HCT116 (cell line): ENCODE data around the gene CAPN15. TPM values are rescaled to one million over a fixed set of nuclear protein-coding genes. Genes with fewer than 3 reads are reported as not detected.

Source experiments
- ATAC-seq: fragments of 200-7000 bp; cut with Tn5 transposase; 2 replicates; pipeline ENCODE4 v1.9.1; 2020; ENCODE audit warnings: mild to moderate bottlenecking, moderate library complexity
- BruUV-seq: library from RNA; stranded (reverse); fragments of 400-500 nt; replicated peaks from 2 replicates; lab custom pipeline; 2021; lab: Mats Ljungman, UMichigan
- CTCF ChIA-PET: fragments of 300-600 bp; sonication (Branson Sonifier 250); formaldehyde crosslinking; loops from one replicate; lab custom pipeline; 2021; ENCODE audit warnings: antibody characterized with exemption; lab: Charles Lee
- POLR2A ChIA-PET: fragments of 300-600, 350-600 bp; sonication (Branson Sonifier 250); formaldehyde crosslinking; loops from one replicate; lab custom pipeline; 2021; ENCODE audit warnings: antibody characterized with exemption; lab: Charles Lee
- RAD21 ChIA-PET, 2 experiments: fragments of 300-600 bp; sonication (Branson Sonifier 250); formaldehyde crosslinking; loops; one replicate each; lab custom pipeline; 2023; ENCODE audit warnings: low total read pairs in 2 of 2; ENCODE audit not compliant: uncharacterized antibody in 2 of 2, unreplicated experiment in 2 of 2, low non-redundant PET in 1 of 2; lab: Charles Lee
- DNase-seq: peaks from one replicate; pipeline ENCODE4 v3.0.0-alpha.2; 2010; ENCODE audit warnings: low read depth, low spot score
- H2AFZ ChIP-seq: fragments of 200-600 bp; shearing (Covaris generic), sonication (generic); 2 replicates; pipeline ENCODE4 v1.6.1; 2017; ENCODE audit warnings: low read depth, mixed run types, mixed read lengths, antibody characterized with exemption, low read length; ENCODE audit not compliant: poor library complexity, severe bottlenecking
- H3K27ac ChIP-seq: 2 replicates; pipeline ENCODE4 v1.5.1; 2012; ENCODE audit warnings: low read depth, low read length
- H3K27me3 ChIP-seq: fragments of 200-600 bp; sonication (generic); 2 replicates; pipeline ENCODE4 v1.6.1; 2016; ENCODE audit warnings: mixed run types, low read length, mixed read lengths; ENCODE audit not compliant: insufficient read depth
- H3K36me3 ChIP-seq, 2 experiments: fragments of 200-500 bp in 1 of 2; fragments of 200-600 bp in 1 of 2; sonication (Bioruptor generic) in 1 of 2; sonication (generic) in 1 of 2; 2 replicates each; pipeline versions ENCODE4 v1.5.1 to v1.6.1; 2014 to 2016; ENCODE audit warnings: low read length in 2 of 2, inconsistent platforms in 1 of 2, mixed read lengths in 1 of 2, mixed run types in 1 of 2; ENCODE audit not compliant: insufficient read depth in 2 of 2, control insufficient read depth in 1 of 2
- H3K4me1 ChIP-seq, 2 experiments: fragments of 200-600 bp in 1 of 2; sonication (generic) in 1 of 2; 2 replicates each; pipeline versions ENCODE4 v1.5.1 to v1.6.1; 2012 to 2017; ENCODE audit warnings: low read length in 2 of 2, inconsistent platforms in 1 of 2, mild to moderate bottlenecking in 1 of 2, mixed read lengths in 1 of 2, mixed run types in 1 of 2, moderate library complexity in 1 of 2; ENCODE audit not compliant: insufficient read depth in 2 of 2, control insufficient read depth in 1 of 2
- H3K4me2 ChIP-seq: fragments of 200-600 bp; sonication (generic); 2 replicates; pipeline ENCODE4 v1.6.1; 2017; ENCODE audit warnings: mixed run types, low read length, mixed read lengths
- H3K4me3 ChIP-seq, 2 experiments: fragments of 200-600 bp in 1 of 2; sonication (generic) in 1 of 2; replicated peaks in 1 of 2; 2 replicates each; pipeline ENCODE4 v1.5.1; 2011 to 2016; ENCODE audit warnings: low read length in 2 of 2, control low read depth in 1 of 2, low read depth in 1 of 2, mild to moderate bottlenecking in 1 of 2, mixed read lengths in 1 of 2, mixed run types in 1 of 2
- H3K79me2 ChIP-seq: fragments of 200-600 bp; sonication (generic); 2 replicates; pipeline ENCODE4 v1.6.1; 2017; ENCODE audit warnings: mild to moderate bottlenecking, mixed run types, low read length, moderate library complexity, mixed read lengths; ENCODE audit not compliant: insufficient read depth
- H3K9ac ChIP-seq: fragments of 200-600 bp; sonication (generic); 2 replicates; pipeline ENCODE4 v1.6.1; 2016; ENCODE audit warnings: low read length, mixed read lengths
- H3K9me2 ChIP-seq: fragments of 200-600 bp; sonication (generic), shearing (Covaris generic); 2 replicates; pipeline ENCODE4 v1.6.1; 2017; ENCODE audit warnings: mixed run types, mild to moderate bottlenecking, moderate library complexity; ENCODE audit not compliant: insufficient read depth
- H3K9me3 ChIP-seq, 2 experiments: fragments of 200-500 bp in 1 of 2; fragments of 200-600 bp in 1 of 2; sonication (Bioruptor generic) in 1 of 2; sonication (generic) in 1 of 2; 2 replicates each; pipeline ENCODE4 v1.6.1; 2014 to 2017; ENCODE audit warnings: low read length in 2 of 2, mixed read lengths in 2 of 2, inconsistent platforms in 1 of 2, low read depth in 1 of 2, mild to moderate bottlenecking in 1 of 2, mixed run types in 1 of 2, moderate library complexity in 1 of 2; ENCODE audit not compliant: control insufficient read depth in 1 of 2, insufficient read depth in 1 of 2
- H4K20me1 ChIP-seq: fragments of 200-600 bp; sonication (generic), shearing (Covaris generic); 2 replicates; pipeline ENCODE4 v1.6.1; 2017; ENCODE audit warnings: mixed run types, mild to moderate bottlenecking, moderate library complexity; ENCODE audit not compliant: insufficient read depth
- ATF3 ChIP-seq: IDR thresholded peaks from 2 replicates; pipeline ENCODE4 v1.6.1; 2012
- CBX3 ChIP-seq: IDR thresholded peaks from 2 replicates; pipeline ENCODE4 v1.6.1; 2012; ENCODE audit warnings: low read depth
- CEBPB ChIP-seq: IDR thresholded peaks from 2 replicates; pipeline ENCODE4 v1.6.1; 2012; ENCODE audit warnings: low read depth
- ELF1 ChIP-seq: IDR thresholded peaks from 2 replicates; pipeline ENCODE4 v1.6.1; 2012; ENCODE audit warnings: low read depth, borderline replicate concordance
- EZH2phosphoT487 ChIP-seq: fragments of 200-600 bp; IDR thresholded peaks from 2 replicates; pipeline ENCODE4 v1.6.1; 2018; ENCODE audit warnings: antibody characterized with exemption, borderline replicate concordance
- FOSL1 ChIP-seq: IDR thresholded peaks from 2 replicates; pipeline ENCODE4 v1.6.1; 2012; ENCODE audit warnings: low read depth
- JUND ChIP-seq: IDR thresholded peaks from 2 replicates; pipeline ENCODE4 v1.6.1; 2012
- MAX ChIP-seq: IDR thresholded peaks from 2 replicates; pipeline ENCODE4 v1.6.1; 2012
- POLR2A ChIP-seq: IDR thresholded peaks from 2 replicates; pipeline ENCODE4 v1.7.0; 2011; ENCODE audit warnings: borderline replicate concordance; ENCODE audit not compliant: insufficient read depth, insufficient read length; ENCODE audit errors: extremely low read depth
- POLR2AphosphoS5 ChIP-seq: IDR thresholded peaks from 2 replicates; pipeline ENCODE4 v1.6.1; 2011; ENCODE audit warnings: mild to moderate bottlenecking, low read depth, low read length, moderate library complexity
- RAD21 ChIP-seq: IDR thresholded peaks from 2 replicates; pipeline ENCODE4 v1.6.1; 2012; ENCODE audit warnings: low read depth, mild to moderate bottlenecking
- SIN3A ChIP-seq: IDR thresholded peaks from 2 replicates; pipeline ENCODE4 v1.6.1; 2012; ENCODE audit warnings: low read depth
- SP1 ChIP-seq: IDR thresholded peaks from 2 replicates; pipeline ENCODE4 v1.6.1; 2012; ENCODE audit warnings: low read depth
- SRF ChIP-seq: IDR thresholded peaks from 2 replicates; pipeline ENCODE4 v1.6.1; 2012; ENCODE audit warnings: low read depth
- TCF7L2 ChIP-seq: IDR thresholded peaks from 2 replicates; pipeline ENCODE4 v1.7.0; 2011; ENCODE audit warnings: borderline replicate concordance, inconsistent platforms; ENCODE audit not compliant: insufficient read depth, insufficient read length; ENCODE audit errors: extremely low read depth
- YY1 ChIP-seq: IDR thresholded peaks from 2 replicates; pipeline ENCODE4 v1.6.1; 2011; ENCODE audit warnings: low read length, low read depth, moderate library complexity, mild to moderate bottlenecking; ENCODE audit not compliant: insufficient replicate concordance; ENCODE audit errors: extremely low read depth
- ZBTB33 ChIP-seq: IDR thresholded peaks from 2 replicates; pipeline ENCODE4 v1.6.1; 2011; ENCODE audit warnings: mild to moderate bottlenecking, low read length, moderate library complexity; ENCODE audit not compliant: insufficient replicate concordance; ENCODE audit errors: extremely low read depth
- ZFX ChIP-seq: fragments of 450-650 bp; IDR thresholded peaks from 2 replicates; pipeline ENCODE4 v1.6.1; 2017
- intact Hi-C: fragments of 100-400 bp; cut with micrococcal nuclease; formaldehyde crosslinking; loops from 2 replicates; pipeline ENCODE4 v1.10.0; 2022
- total RNA-seq: library from RNA; stranded (reverse); gene quantifications from one replicate; pipeline ENCODE4 v1.2.1, GENCODE V29; 2021; ENCODE audit not compliant: unreplicated experiment
- TF ChIP-seq, protein P1 (sequence below), 3 experiments: fragments of 200-600 bp in 1 of 3; sonication (generic) in 1 of 3; IDR thresholded peaks in 2 of 3; conservative IDR thresholded peaks in 1 of 3; 2 replicates each; pipeline ENCODE4 v1.5.1; 2012 to 2017; ENCODE audit warnings: low read depth in 2 of 3, low read length in 2 of 3, antibody characterized with exemption in 1 of 3, borderline replicate concordance in 1 of 3, control low read depth in 1 of 3, mild to moderate bottlenecking in 1 of 3, mixed read lengths in 1 of 3, mixed run types in 1 of 3, moderate library complexity in 1 of 3; ENCODE audit not compliant: insufficient read depth in 1 of 3

Gene CAPN15
- total RNA-seq, 1 experiment from 2014 or later, result 39.0 TPM

GRCh38 chr16:525520-526180 lies 1.9 kb upstream of the CAPN15 start (continued):
- TF ChIP-seq ZFX (no peak), ELF1 (no peak), RAD21 (0 out of 2 replicates have a peak, but pooled peaks have one; percentile 15)

DNA sequence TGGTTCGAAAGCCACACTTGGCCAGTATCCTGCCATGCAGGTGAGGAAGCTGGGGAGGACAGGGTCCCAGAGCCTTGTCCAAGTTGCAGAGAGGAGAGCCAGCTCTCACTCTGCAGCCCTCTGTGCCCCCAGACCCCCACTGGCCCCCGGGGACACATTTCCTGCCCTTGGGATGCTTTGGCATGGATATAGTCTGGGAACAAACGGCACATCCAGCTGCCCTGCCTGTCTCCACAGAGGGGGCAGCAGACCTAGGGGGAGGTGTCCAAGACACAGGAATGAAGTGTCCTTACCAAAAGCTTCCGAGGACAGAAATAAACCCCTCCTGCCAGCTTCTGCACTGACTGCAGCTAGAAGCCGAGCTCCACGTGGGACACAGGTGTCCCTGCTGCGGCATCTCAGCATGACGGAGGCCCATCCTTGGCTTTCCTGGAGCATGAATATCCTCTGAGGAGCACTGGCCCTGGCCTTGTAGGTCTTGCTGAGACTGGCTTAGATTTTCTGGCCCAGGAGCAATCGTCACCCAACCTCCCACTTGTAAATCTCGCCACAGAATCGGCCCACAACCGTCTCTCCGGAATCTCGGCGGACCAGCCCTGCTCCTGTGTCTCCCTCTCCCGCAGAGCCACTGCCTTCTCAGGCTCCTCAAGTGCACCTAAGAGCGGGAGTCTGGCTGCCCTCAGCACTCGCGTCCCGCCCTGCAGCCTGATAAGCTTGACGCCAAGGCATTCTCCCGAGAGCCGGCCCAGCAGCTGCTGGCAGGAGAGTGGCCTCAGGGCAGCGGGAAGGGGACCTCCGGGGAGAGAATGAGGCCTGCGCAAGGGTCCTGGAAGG lies 1.1 kb upstream of the CAPN15 start:
- peak; percentile 1; the same call in 1 of the 2 replicates for ATAC-seq
- Histone ChIP-seq H3K79me2 (peaks cover 47% of the 10 kb centered on the region), H3K4me3 (peak overlapping the region; percentile 67 to 69), H3K9me3 (no peaks in the 10 kb centered on the region), H3K4me2 (peak overlapping the region; percentile 81), H3K36me3 (peaks cover 0 to 6% of the 10 kb centered on the region in 2 experiments; a peak in 1 of 4 replicates), H3K27ac (peak overlapping the region; percentile 91), H3K27me3 (no peaks in the 10 kb centered on the region), H3K9ac (peak overlapping the region; percentile 90), H4K20me1 (no peaks in the 10 kb centered on the region), H3K4me1 (peaks cover 14 to 32% of the 10 kb centered on the region in 2 experiments), H2AFZ (no peak overlapping the region), H3K9me2 (no peaks in the 10 kb centered on the region)
- no peak for TF ChIP-seq CEBPB
- TF ChIP-seq, protein P1, sequence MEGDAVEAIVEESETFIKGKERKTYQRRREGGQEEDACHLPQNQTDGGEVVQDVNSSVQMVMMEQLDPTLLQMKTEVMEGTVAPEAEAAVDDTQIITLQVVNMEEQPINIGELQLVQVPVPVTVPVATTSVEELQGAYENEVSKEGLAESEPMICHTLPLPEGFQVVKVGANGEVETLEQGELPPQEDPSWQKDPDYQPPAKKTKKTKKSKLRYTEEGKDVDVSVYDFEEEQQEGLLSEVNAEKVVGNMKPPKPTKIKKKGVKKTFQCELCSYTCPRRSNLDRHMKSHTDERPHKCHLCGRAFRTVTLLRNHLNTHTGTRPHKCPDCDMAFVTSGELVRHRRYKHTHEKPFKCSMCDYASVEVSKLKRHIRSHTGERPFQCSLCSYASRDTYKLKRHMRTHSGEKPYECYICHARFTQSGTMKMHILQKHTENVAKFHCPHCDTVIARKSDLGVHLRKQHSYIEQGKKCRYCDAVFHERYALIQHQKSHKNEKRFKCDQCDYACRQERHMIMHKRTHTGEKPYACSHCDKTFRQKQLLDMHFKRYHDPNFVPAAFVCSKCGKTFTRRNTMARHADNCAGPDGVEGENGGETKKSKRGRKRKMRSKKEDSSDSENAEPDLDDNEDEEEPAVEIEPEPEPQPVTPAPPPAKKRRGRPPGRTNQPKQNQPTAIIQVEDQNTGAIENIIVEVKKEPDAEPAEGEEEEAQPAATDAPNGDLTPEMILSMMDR (IDR thresholded peaks at IDR 0.05 in 2 of 3, conservative IDR thresholded peaks at IDR 0.05 in 1 of 3; ENCODE audit: borderline replicate concordance in 1 of 3, insufficient read depth in 1 of 3, low read depth in 2 of 3, low read length in 2 of 3), result no peak
- no peak for TF ChIP-seq SIN3A
- no peak for TF ChIP-seq MAX
- no peak for TF ChIP-seq ZBTB33
- no peak for TF ChIP-seq EZH2phosphoT487
- no peak for TF ChIP-seq FOSL1
- TF ChIP-seq ZFX, result no peak
- TF ChIP-seq JUND, result no peak
- TF ChIP-seq TCF7L2, result no peak
- TF ChIP-seq POLR2A, result no peak
- no peak for TF ChIP-seq CBX3
- no peak for TF ChIP-seq ELF1
- no peak for TF ChIP-seq SP1
- no peak for TF ChIP-seq ATF3
- no peak for TF ChIP-seq POLR2AphosphoS5
- no peak for TF ChIP-seq YY1
- TF ChIP-seq SRF, result no peak
- no peak for TF ChIP-seq RAD21
- CTCF ChIA-PET, result no interaction called here
- BruUV-seq, result TSS peak; percentile 60
- POLR2A ChIA-PET, result no interaction called here
- RAD21 ChIA-PET, result no interaction called here
- intact Hi-C loops, result no loop called here
- no peak for DNase-seq
